ENCODE data around the gene CTSS.

DNA sequence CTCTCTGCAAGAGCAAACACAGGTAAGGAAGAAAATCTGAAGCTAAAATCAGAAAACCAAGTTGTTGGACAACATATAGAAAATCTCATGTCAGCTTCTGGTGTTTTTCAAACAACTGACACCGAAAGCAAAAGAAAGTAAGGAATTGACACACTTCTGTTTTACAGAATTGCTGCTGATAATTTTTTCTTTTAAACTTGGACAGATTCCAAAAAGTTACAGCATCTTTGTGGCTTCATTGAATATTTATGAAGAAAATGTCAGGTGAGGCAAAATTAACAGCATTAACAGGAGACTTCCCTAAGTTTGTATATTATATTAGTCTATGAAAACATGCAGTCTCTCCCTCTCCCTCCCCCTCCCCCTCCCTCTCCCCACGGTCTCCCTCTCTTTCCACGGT lies 14.9 kb upstream of the CTSS start:
- TF ChIP-seq CTCF (IDR thresholded peaks at IDR 0.05): no peak
- no peak for TF ChIP-seq EZH2 (IDR thresholded peaks at IDR 0.05; ENCODE audit: borderline replicate concordance, insufficient read depth, low read depth, low read length, poor library complexity, severe bottlenecking)

Measured in B cell (primary cell).